ENCODE measurements around the gene LIPM.
A peak's percentile ranks its signal among the peaks of the same experiment; 100 is the strongest.

Gene LIPM, protein sequence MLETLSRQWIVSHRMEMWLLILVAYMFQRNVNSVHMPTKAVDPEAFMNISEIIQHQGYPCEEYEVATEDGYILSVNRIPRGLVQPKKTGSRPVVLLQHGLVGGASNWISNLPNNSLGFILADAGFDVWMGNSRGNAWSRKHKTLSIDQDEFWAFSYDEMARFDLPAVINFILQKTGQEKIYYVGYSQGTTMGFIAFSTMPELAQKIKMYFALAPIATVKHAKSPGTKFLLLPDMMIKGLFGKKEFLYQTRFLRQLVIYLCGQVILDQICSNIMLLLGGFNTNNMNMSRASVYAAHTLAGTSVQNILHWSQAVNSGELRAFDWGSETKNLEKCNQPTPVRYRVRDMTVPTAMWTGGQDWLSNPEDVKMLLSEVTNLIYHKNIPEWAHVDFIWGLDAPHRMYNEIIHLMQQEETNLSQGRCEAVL

DNA sequence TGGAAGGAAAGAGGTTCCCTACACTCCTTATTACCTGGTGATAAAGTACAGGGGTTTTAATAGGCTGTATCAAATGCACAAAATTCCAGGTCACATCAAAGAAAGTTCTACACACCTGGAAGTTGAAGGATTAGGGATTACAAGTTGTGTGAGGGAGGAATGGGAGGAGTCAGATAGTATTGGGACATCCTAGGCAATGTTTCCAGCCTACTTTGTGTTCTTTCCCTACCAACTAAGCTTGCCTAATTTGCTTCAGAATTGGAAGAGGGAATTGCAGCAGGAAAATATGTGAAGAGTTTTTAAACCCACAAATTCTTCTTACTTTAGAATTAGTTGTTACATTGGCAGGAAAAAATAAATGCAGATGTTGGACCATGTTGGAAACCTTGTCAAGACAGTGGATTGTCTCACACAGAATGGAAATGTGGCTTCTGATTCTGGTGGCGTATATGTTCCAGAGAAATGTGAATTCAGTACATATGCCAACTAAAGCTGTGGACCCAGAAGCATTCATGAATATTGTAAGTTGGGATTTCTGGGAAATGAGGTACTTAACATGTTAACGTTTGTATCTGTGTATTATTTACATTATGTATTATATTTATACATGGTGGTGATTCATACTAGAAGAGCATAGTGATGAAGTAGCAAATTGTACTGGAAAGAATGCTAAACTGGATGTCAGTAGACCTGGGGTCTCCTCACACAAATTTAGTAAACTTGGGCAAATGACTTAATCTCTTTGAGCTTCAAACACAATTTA, at the start of gene LIPM:
Gene LIPM, plus strand, starts transcription at position 208 of the 763 bp plus-strand sequence. Its CDS starts 167 bp downstream, at position 375.
- no peak for DNase-seq (ENCODE audit: low spot score)

- peak; percentile 8 for DNase-seq (ENCODE audit: low spot score)
These were observed 48.2 kb upstream of the LIPM start for GRCh38 chr10:88754287-88754686.

DNA sequence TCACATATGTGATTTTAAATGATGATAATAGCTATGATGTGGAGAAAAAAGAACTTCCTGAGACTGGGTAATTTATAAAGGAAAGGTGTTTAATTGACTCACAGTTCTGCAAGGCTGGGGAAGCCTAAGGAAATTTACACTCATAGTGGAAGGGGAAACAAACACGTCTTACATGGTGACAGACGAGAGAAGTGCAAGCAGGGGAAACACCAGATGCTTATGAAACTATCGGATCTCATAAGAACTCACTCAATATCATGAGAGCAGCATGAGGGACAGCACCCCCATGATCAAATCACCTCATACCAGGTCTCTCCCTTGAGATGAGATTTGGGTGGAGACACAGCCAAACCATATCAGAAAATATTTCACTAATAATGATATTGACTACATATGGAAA, 46.8 kb upstream of the LIPM start:
- no peak for DNase-seq (ENCODE audit: low spot score)

GRCh38 chr10:88756660-88757059, 45.9 kb upstream of the LIPM start:
- no peak for DNase-seq (ENCODE audit: low spot score)

GRCh38 chr10:88759366-88760101, 43.0 kb upstream of the LIPM start, which contains the start of gene LIPN:
LIPN (plus strand) TSS chr10:88760020; CDS start chr10:88761406, 1,386 bp downstream.
- no peak for DNase-seq (ENCODE audit: low spot score)

DNA sequence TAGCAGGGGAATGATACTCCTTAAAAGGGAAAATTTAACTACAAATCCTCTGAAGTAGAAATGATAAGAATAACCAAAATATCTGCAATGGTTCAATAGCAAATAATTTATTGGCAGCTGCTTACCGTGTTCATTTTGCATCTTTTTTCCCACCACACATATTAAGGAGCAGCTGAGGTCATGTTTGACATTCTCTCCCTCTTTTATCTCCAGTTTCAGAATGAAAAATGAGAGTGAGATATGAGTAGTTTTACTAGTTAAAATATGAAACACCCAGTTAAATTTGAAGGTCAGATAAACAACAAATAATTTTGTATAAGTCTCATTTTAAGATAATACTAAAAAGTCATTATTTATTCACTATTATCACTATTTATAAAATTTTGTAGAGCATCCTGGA, 39.6 kb upstream of the LIPM start:
- no peak for DNase-seq (ENCODE audit: low spot score)

DNA sequence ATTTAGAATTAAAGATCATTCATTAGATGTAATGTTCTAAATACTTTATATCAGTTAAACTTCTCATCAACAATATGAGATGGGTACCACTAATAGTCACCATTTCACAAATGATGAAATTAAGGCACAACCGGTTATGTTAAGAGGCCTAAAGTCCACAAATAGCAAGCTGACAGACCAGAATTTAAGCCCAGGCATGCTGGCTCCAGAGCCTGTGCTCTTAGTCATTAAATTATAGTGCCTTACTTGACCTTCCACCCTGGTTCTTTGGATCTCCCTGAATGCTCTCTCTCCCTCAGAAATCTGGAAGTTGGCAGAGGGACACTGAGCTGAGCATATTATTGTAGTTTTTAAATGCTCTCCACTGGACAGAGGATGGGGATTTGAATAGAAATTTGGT, 39.1 kb upstream of the LIPM start:
- no peak for DNase-seq (ENCODE audit: low spot score)

GRCh38 chr10:88764110-88764509, 38.4 kb upstream of the LIPM start:
- no peak for DNase-seq (ENCODE audit: low spot score)

DNA sequence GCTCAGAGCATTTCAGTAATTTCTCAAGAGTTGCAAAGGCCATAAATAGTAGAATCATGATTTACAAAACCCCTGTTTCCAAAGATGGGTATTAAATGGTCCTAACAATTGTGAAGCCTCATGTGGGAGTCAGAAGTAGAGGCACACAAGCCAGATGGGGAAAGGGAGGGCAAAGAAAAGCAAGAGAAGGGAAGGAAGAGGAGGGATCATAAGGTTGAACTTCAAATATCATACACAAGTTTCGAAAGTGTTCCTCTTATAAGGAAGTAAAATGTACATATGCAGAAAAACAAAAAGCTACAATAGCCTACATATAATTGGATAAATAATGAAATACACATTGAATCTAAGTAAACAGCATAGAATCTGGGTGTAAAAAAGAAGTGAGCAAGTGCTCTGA, 36.7 kb upstream of the LIPM start:
- no peak for DNase-seq (ENCODE audit: low spot score)

DNA sequence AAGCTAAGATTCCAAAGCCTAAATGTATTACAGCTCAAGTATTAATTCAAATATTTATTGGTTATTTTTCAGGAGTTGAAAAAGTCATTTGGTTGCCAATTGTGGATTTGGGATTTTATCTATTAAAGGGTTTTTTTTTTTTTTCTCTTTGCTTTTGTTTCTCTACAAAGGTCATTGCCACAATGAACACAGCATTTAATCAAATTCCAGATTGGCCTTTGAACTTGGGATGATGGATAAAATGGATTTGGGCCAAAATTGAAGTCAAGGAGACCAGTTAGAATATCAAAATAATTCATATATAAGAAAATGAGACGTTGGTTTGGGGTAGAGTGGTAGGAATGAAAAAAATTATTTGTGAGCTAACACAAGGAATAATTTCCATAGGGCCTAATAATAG, 33.1 kb upstream of the LIPM start:
- DNase-seq (ENCODE audit: low spot score) = no peak

GRCh38 chr10:88781206-88781605, 21.3 kb upstream of the LIPM start:
- DNase-seq (ENCODE audit: low spot score) = no peak

- DNase-seq (ENCODE audit: low spot score) = no peak
These were observed 20.3 kb upstream of the LIPM start for GRCh38 chr10:88782222-88782621.

DNA sequence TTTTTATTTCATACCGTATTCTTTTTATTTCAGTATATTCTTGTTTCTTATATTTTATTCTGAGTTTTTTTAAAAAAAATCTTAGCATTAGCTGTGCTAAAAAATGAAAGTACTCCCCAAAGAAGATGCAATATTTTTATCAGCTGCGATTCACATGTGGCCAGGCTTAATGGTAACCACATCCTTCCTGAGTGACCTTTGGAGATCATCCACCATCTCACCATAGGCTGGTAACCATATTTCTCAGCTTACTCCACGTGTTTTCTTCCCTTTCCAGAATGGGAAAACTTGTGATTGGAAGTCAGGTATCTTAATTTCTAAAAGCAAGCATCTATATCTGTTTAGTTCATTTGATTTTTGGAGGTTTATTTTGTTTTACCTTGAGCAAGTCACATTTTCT, 18.8 kb upstream of the LIPM start:
- no peak for DNase-seq (ENCODE audit: low spot score)

DNA sequence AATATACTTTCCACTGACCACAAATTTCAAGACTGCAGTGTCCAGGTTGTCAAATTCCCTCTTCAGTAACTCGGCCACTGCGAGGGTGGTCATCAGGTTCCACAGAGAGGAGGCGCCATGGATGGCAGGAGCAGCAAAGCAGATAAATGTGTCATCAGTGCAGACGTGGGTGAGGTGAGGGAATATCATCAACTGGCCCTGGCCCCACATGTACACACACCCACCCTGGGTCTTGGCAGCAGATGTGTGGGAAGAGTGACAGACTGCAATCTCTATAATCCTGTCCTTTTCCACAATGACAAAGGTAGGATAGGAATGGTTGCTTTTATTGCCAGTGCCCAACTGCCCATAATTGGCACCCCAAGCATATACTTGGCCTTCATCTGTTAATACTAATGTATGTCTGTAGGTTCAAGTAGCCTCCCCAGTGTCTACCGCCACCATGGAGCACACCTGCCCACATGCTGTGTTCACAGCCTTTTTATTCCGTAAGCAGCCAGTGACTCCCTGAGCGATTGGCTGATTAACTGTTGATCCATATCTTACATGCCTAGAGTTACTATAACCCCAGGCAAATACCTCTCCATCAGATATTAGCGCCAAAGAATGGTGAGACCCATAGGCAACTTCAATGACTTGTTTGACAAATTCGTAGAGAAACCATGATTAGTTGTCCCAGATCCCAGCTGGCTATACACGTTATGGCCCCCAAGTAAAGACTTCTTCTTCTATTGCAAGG, 16.3 kb upstream of the LIPM start:
- no peak for DNase-seq (ENCODE audit: low spot score)

GRCh38 chr10:88787463-88787862, 15.1 kb upstream of the LIPM start:
- no peak for DNase-seq (ENCODE audit: low spot score)

- DNase-seq (ENCODE audit: low spot score) = no peak
These were observed 13.6 kb upstream of the LIPM start for GRCh38 chr10:88788924-88789323.

DNA sequence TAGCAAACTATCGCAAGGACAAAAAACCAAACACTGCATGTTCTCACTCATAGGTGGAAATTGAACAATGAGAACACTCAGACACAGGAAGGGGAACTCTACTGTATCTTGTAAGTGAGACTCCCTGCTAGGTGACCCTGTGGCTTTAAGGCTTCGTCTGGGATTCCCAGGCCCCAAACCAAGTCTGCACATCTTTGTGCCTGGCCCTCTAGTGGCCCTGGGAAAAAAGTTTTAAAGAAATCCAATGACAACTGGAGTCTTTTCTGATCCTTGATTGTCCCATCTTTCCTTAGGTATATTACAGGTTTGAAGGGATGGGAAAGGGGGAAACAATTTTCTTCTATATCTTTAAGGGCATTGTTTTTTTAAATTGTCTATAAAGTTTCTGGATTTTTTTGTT, 10.6 kb upstream of the LIPM start:
- peak; percentile 44 for DNase-seq (ENCODE audit: low spot score)

DNA sequence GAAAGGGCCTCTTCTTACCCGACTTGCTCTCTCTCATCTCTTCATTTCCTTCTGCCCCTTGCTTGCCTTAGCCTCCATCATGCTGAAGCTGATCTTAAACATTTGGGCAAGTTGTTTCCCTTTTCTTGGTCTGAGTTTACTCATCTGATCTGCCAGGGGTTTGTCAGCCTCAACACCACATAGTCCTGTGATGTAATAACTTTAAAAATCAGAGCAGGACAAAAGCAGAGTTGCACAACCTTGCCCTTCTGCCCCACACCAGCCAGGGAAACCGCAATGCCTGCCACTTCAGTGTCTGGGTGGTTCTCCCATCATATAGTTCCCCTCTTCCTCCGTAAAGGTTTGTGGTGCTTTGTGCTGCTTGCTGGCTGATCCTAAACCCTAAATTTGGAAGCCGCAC, 9.9 kb upstream of the LIPM start:
- peak; percentile 14 for DNase-seq (ENCODE audit: low spot score)

- peak; percentile 30 for DNase-seq (ENCODE audit: low spot score)
These were observed 8.7 kb upstream of the LIPM start for GRCh38 chr10:88793712-88794299.

DNA sequence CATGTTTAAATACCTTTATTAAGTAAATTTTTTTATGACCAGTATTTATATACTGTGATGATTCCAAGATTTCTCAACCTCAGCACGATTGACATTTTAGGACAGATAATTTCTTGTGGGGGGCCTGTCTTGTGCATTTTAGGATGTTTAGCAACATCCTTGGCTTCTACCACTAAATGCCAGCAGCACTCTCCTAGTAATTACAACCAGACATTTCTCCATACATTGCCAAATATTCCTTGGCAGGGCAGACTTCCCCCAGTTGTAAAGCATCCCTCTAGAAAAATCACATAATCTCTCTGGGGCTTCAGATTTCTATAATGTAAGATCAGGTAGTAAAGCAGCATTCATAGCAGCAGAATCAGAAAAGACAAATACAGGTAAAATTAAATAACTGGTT, 7.8 kb upstream of the LIPM start:
- no peak for DNase-seq (ENCODE audit: low spot score)

All from kidney tubule cell (primary cell).